Stimulated activated CD8-positive, alpha-beta memory T cell treated with anti-CD3 and anti-CD28 coated beads, Interleukin-2, amount 100 ng/mL, for 48 hours (primary cell): Measurements from ENCODE around the gene KARS1.

Source experiments
- DNase-seq, 2 donors: peaks; one replicate each; pipeline ENCODE4 v3.0.0-alpha.2; 2020; ENCODE audit warnings: low read depth in 2 of 2

KARS1 gene

DNA sequence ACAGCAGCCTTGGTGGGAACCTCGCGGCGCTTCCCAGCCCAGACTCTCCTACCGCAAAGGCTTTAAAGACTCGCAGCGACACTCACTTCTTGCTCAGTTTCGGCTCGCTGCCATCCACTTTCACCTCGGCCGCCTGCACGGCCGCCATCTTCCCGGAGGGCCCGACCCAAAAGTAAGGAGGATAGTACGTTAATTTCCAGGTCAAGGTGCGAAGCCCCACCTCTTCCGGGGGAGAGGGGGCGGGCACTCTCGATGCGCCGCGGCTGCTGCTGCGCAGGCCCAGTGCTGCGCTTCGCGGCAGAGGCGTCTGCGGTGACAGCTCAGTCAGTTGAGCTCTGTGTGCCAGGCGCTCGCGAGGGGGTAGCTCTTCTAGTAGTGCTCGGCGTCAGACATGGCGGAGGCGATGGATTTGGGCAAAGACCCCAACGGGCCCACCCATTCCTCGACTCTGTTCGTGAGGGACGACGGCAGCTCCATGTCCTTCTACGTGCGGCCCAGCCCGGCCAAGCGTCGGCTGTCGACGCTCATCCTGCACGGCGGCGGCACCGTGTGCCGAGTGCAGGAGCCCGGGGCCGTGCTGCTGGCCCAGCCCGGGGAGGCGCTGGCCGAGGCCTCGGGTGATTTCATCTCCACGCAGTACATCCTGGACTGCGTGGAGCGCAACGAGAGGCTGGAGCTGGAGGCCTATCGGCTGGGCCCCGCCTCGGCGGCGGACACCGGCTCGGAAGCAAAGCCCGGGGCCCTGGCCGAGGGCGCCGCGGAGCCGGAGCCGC lies at the start of gene KARS1, which contains the start of gene TERF2IP:
Gene KARS1, minus strand, starts transcription at position 174 of the 773 bp plus-strand sequence. Its CDS starts 26 bp downstream, at position 148.
Gene TERF2IP, plus strand, starts transcription at position 282 of the 773 bp plus-strand sequence. Its CDS starts 110 bp downstream, at position 392.
- DNase-seq, result peak; percentile 89 to 91

GRCh38 chr16:75695708-75696107 lies 48.2 kb upstream of the KARS1 start:
- DNase-seq, result no peak

DNA sequence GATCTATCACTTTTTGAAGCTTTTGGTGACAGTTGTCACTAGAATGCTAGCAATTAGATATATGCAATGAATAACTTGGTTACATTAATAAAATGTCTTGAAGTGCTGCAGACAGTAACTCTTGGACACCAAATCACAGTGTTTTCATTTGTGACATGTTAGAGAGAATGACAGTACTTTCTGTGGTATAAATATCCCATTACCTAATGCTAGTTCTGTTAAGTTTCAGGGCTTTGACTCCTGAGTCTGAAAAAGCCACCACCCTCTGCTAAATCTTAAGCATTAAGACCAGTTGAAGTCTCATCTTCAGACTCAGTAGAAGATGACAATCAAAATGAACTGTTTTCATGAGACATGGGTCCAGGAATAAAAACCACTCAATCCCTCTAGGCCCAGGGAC lies 39.9 kb upstream of the KARS1 start:
- DNase-seq, result no peak

DNA sequence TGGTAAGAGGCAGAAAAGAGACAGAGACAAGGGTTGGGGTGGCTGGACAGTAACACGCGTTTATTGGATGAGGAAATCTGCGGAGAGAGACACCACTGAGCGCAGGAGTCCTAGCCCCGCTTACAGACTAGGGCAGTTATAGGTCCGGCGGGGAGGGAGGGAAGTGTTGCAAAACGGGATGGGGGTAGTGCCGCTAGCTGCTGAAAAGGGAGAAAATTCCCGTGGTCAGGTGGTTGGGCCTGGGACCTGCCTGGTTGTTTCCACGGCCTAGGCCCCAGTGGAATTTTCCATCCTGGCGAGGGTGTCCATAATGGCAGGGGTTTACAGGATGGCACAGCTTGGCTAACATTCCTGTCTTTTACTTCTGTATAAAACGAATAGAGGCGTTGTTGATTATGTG lies 34.8 kb upstream of the KARS1 start:
- no peak for DNase-seq

GRCh38 chr16:75679366-75679765 lies 31.9 kb upstream of the KARS1 start:
- DNase-seq, result no peak

DNA sequence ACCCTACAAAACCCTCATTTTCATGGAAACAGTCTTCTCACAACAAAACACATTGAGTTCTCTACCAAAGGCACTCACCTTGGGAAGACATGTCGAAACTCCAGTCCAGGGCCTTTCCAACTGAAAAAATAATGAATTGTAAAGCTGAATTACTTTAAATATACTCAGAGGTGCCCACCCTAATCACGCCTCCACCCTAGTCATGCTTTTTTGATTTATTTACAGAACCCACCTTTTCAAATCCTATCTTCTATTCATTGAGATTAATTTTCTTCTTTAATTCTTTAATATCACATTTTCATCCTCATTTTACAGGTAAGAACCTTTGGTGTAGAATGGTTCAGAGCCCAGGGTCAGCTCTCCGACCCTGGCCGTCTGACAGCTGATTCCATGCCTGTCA lies 29.4 kb upstream of the KARS1 start, which contains the start of gene CPHXL2:
Gene CPHXL2, minus strand, starts transcription at position 101 of the 400 bp plus-strand sequence. Its CDS starts 10 bp downstream, at position 91.
- DNase-seq, result no peak

GRCh38 chr16:75667503-75667902 lies 20.0 kb upstream of the KARS1 start:
- no peak for DNase-seq

GRCh38 chr16:75660726-75661302 lies 13.3 kb upstream of the KARS1 start:
- DNase-seq, result no peak

DNA sequence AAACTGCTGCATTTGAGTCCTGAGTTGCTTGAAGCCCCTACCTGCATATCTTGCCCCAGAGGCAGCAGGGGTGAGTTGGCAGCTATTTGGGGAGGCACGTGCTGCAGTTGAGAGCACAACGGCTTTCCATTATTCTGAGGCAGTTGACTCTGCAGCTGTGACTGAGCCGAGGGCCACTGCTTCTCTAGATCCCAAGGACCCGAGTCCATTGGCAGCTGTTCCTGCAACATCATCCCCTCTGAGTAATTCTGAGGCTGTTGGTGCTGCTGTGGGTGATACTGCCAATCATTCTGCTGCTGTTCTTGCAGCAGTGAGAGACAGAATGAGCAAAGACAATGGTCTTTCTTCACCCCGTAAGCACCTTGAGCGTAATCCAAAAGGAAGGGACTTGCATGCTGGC lies 12.9 kb upstream of the KARS1 start:
- DNase-seq, result no peak

- no peak for DNase-seq
These were observed 10.7 kb upstream of the KARS1 start for GRCh38 chr16:75658175-75658574.

GRCh38 chr16:75653922-75654321 lies 6.5 kb upstream of the KARS1 start:
- DNase-seq, result no peak

- peak; percentile 75 to 80 for DNase-seq
These were observed 1.0 kb upstream of the KARS1 start for GRCh38 chr16:75648265-75649076.

DNA sequence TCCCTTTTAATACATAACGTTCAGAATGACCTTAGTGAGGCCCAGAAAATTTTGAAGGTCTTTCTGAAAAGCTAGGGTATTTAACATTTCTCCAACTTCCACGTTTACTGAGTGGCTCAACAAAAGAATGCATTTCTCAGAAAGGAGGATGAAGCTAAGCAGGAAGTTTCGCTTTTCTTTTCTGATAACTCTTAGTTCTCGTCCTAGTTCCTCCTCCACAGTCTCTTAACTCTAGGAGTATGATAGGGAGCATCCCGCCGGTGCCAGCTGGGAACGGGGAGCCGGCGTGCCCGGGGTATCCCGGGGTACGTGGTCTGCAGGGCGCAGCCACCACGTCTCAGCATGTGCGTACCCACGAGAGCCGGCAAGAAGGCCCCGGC lies 363 bp downstream of the KARS1 start:
- no peak for DNase-seq

DNA sequence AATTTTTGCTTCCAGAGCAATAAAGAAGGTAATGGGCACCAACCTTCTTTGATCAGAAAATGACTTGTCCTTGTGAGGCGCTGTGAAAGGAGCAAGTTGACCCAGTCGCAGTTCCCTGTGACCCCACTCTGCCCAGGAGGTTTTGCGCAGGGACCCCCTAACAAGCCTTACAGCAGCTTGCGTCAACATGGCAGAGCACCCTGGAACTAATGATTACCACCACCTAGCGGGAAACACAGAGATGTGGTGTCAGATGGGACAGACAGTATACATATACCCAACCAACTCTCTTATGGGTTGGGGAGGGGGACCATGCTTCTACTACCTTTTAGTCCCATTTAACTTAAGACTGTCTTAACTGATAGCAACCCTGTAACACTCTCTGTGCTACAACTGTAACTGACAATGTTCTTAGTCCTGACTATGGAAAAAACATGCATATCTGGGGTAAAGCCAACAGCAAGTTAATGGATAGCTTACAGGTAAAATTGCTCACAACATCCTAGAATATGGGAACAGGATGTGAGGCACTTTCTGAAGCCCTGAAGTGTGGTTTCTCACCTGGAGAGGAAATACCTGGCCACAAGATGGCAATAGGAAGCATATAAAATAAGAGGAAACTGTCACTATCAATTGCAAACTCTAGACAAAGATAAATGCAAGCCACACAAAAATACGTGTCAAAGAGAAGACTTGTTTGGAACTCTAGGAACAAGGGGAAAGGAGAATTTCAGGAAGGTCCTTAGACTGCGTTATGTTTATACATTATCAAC lies 3.0 kb downstream of the KARS1 start:
- DNase-seq, result no peak

GRCh38 chr16:75640598-75640997 lies 6.9 kb downstream of the KARS1 start:
- no peak for DNase-seq

GRCh38 chr16:75635036-75635435 lies 12.4 kb downstream of the KARS1 start:
- no peak for DNase-seq

GRCh38 chr16:75632857-75633256 lies 14.6 kb downstream of the KARS1 start:
- no peak for DNase-seq

DNA sequence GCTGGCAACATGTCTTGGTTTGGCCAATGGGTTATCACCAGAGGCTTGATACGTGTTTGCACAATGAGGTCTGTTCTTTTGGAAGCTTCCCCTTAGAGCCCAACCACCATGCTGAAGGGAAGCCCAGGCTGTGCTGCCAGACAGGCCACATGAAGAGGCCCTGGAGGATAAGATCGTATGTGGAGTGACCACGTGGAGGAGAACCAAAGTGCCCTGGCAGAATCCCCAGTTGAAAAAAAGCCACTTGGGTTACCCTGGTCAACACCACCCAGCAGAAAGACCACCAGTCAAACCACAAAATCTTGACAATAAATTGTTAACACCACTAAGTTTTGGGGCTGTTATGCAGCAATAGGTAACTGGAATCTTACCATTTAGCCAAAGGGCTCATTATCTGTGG lies 17.4 kb downstream of the KARS1 start:
- DNase-seq, result no peak

DNA sequence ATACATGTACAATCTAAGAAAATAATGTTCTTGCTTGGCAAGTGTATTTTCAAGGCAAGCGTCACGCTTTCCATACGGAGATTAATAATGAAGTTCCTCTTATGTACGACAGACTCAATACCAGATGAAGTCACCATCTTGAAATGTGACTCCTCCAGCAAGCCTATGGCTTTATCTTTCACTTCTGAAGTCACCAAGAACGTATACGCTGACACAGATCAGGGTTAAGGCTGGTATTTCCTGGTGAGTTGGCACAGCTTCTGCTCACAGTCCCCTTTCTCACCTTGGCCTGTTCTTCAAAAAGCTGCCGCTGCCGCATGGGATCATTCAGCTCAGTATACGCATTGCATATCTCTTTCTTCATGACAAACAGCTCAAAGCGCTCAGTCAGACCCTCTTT lies 18.3 kb downstream of the KARS1 start:
- DNase-seq, result no peak

GRCh38 chr16:75628351-75628750 lies 19.1 kb downstream of the KARS1 start:
- no peak for DNase-seq

GRCh38 chr16:75627851-75628250 lies 19.6 kb downstream of the KARS1 start:
- DNase-seq, result no peak

DNA sequence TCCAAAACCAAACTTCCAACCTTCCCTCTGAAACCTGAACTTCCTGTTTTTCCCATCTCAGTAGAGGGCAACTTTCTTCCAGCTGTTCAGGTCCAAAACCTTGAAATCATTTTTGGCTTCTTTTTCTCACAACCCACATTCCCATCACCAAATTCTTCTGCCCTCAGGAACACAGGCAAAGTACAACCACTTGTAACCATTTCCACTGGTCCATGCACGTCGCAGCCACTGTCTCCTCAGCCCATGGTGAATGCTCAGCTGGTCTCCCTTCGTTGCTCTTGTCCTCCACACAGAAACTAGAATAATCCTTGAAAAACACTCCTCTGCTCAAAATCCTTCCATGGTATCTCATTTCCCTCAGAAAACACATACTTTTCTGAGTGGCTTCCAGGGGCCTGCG lies 20.7 kb downstream of the KARS1 start:
- no peak for DNase-seq
